Measurements from ENCODE around the gene TPRX2.
"Not testable (repeated sequence)": the region's sequence is repeated elsewhere in the genome, so short reads cannot be mapped to it uniquely, and the experiment has no call there.

TPRX2 gene

GRCh38 chr19:47858646-47859285, at the start of gene TPRX2:
Gene TPRX2 (plus strand): TSS chr19:47859235. CDS start chr19:47859247, 12 bp downstream.
- DNase-seq = not testable (repeated sequence)

- DNase-seq = peak; percentile 5
Measured at GRCh38 chr19:47813304-47813994, 45.6 kb upstream of the TPRX2 start.

GRCh38 chr19:47813995-47814328, 45.1 kb upstream of the TPRX2 start:
- no peak for DNase-seq

GRCh38 chr19:47816270-47816669, 42.8 kb upstream of the TPRX2 start:
- not testable (repeated sequence) for DNase-seq

- not testable (repeated sequence) for DNase-seq
Measured at GRCh38 chr19:47818221-47818620, 40.8 kb upstream of the TPRX2 start.

GRCh38 chr19:47819858-47820257, 39.2 kb upstream of the TPRX2 start:
- no peak for DNase-seq

- DNase-seq = no peak
Measured at GRCh38 chr19:47820410-47820809, 38.6 kb upstream of the TPRX2 start.

- DNase-seq = no peak
Measured at GRCh38 chr19:47821460-47822020, 37.5 kb upstream of the TPRX2 start, which contains the start of gene CRX. Gene CRX (plus strand): TSS chr19:47821937. CDS start chr19:47834444, 12,507 bp downstream.

- no peak for DNase-seq
Measured at GRCh38 chr19:47824396-47824795, 34.6 kb upstream of the TPRX2 start.

- no peak for DNase-seq
Measured at GRCh38 chr19:47826800-47827199, 32.2 kb upstream of the TPRX2 start.

- no peak for DNase-seq
Measured at GRCh38 chr19:47832723-47833122, 26.3 kb upstream of the TPRX2 start.

GRCh38 chr19:47836038-47836437, 23.0 kb upstream of the TPRX2 start:
- no peak for DNase-seq

- no peak for DNase-seq
Measured at GRCh38 chr19:47839411-47839810, 19.6 kb upstream of the TPRX2 start.

GRCh38 chr19:47839913-47840312, 19.1 kb upstream of the TPRX2 start:
- DNase-seq = no peak

- no peak for DNase-seq
Measured at GRCh38 chr19:47842941-47843340, 16.1 kb upstream of the TPRX2 start.

- DNase-seq = no peak
Measured at GRCh38 chr19:47848425-47848822, 10.6 kb upstream of the TPRX2 start.

GRCh38 chr19:47848823-47849473, 10.1 kb upstream of the TPRX2 start:
- no peak for DNase-seq

GRCh38 chr19:47853003-47853402, 6.0 kb upstream of the TPRX2 start:
- no peak for DNase-seq

GRCh38 chr19:47854459-47854858, 4.6 kb upstream of the TPRX2 start:
- no peak for DNase-seq

- DNase-seq = not testable (repeated sequence)
Measured at GRCh38 chr19:47858231-47858630, 804 bp upstream of the TPRX2 start.

GRCh38 chr19:47859838-47860237, 803 bp downstream of the TPRX2 start:
- not testable (repeated sequence) for DNase-seq

GRCh38 chr19:47860602-47861297, 1.7 kb downstream of the TPRX2 start:
- DNase-seq = no peak

- DNase-seq = no peak
Measured at GRCh38 chr19:47861630-47862029, 2.6 kb downstream of the TPRX2 start.

All from NCI-H2171 treated with DMSO at 0.1 percent for 48 hours (cell line).